Adrenal gland (tissue), 12 donors: Measurements from ENCODE around the gene ATP5IF1. TPM values are rescaled to one million over a fixed set of nuclear protein-coding genes. Genes with fewer than 3 reads are reported as not detected.

Experiments
- DNase-seq, 7 donors: peaks; one replicate each; pipeline ENCODE4 v3.0.0-alpha.2; 2019 to 2020
- H3K27ac ChIP-seq, 5 donors: fragments of 200-600 bp; sonication (generic) in 4 of 5; 1 replicate in 3 of 5; 2 replicates in 2 of 5; pipeline versions ENCODE4 v1.5.1 to v1.8.0; 2016 to 2020; ENCODE audit warnings: mild to moderate bottlenecking in 1 of 5
- H3K27me3 ChIP-seq: fragments of 200-600 bp; 2 replicates; pipeline ENCODE4 v1.8.0; 2021
- H3K36me3 ChIP-seq, 2 donors: fragments of 200-600 bp; replicated peaks in 1 of 2; 1 replicate in 1 of 2; 2 replicates in 1 of 2; pipeline versions ENCODE4 v1.5.1 to v1.8.0; 2018 to 2022
- H3K4me1 ChIP-seq, 2 donors: fragments of 200-600 bp; replicated peaks in 1 of 2; 1 replicate in 1 of 2; 2 replicates in 1 of 2; pipeline versions ENCODE4 v1.5.1 to v1.8.0; 2018 to 2021
- H3K4me3 ChIP-seq, 4 donors: fragments of 200-600 bp; sonication (generic) in 3 of 4; one replicate each; pipeline ENCODE4 v1.5.1; 2016 to 2018
- H3K9me3 ChIP-seq, 3 donors: fragments of 200-600 bp; sonication (generic) in 1 of 3; replicated peaks in 1 of 3; 1 replicate in 2 of 3; 2 replicates in 1 of 3; pipeline versions ENCODE4 v1.5.1 to v1.8.0; 2016 to 2021
- CTCF ChIP-seq, 6 experiments: fragments of 450-650 bp in 4 of 6; fragments of 200-600 bp in 2 of 6; sonication (generic) in 1 of 6; IDR thresholded peaks; 1 replicate in 5 of 6; 2 replicates in 1 of 6; pipeline versions ENCODE4 v1.5.1 to v1.8.0; 2016 to 2021; ENCODE audit warnings: antibody characterized with exemption in 6 of 6, mild to moderate bottlenecking in 2 of 6, moderate library complexity in 1 of 6
- POLR2A ChIP-seq, 2 donors: fragments of 450-650 bp; IDR thresholded peaks; one replicate each; pipeline ENCODE4 v1.6.1; 2017; ENCODE audit warnings: antibody characterized with exemption in 2 of 2, mild to moderate bottlenecking in 2 of 2, moderate library complexity in 1 of 2
- WGBS, 4 donors: extraction: QIAGEN DNeasy Blood & Tissue Kit in 2 of 4; methylation state at CpG; one replicate each; pipeline versions ENCODE4 v1.1.5 to v1.1.7; 2013 to 2017; 5-methylcytosine and 5-hydroxymethylcytosine counted together
- intact Hi-C, 2 donors: fragments of 100-400 bp; cut with DNase I; formaldehyde crosslinking; loops; one replicate each; pipeline versions ENCODE4 v1.14.1 to v1.15.0; 2022 to 2023
- polyA plus RNA-seq, 3 donors: library from polyadenylated mRNA; stranded (reverse); fragments of 200-250 nt in 2 of 3; fragments of 350-450 nt in 1 of 3; fragmentation: Illumina TruSeq in 1 of 3; extraction: RNeasy Lipid Tissue Mini Kit (QIAGEN cat#74804) in 1 of 3; gene quantifications; one replicate each; pipeline ENCODE4 v1.2.3, GENCODE V29; 2013 to 2014
- total RNA-seq, 9 donors: library from RNA; depleted of rRNA in 4 of 9; stranded (reverse); fragments of >200 nt in 4 of 9; fragments of 120-200 nt in 1 of 9; fragmentation: NEBNext Ultra II Directional in 1 of 9; extraction: Animal tissue kit (Norgen Biotek cat#: 25700) in 1 of 9; gene quantifications; one replicate each; pipeline versions ENCODE4 v1.1.0 to v1.2.4, GENCODE V29; 2013 to 2023
- donor health status: healthy with polysubstance abuse.
- donor health status: Bipolar disorder and iron deficiency.
- donor health status: DM: yes; HTN: yes; CAD: no.
- donor health status: DM: no; HTN: no; CAD: no.
- donor health status: DM: no; HTN: no; CAD: no.
- donor health status: DM: yes; HTN: yes; CAD: no.

The ATP5IF1 gene
- total and polyA plus RNA-seq, 12 donors = 111 to 967 (median 224) TPM

GRCh38 chr1:28205243-28205642, 30.7 kb upstream of the ATP5IF1 start:
- H3K4me1 ChIP-seq = no peaks in the 10 kb centered on the region
- intact Hi-C loops = loop anchor here in 1 of 2 donors (5.0 kb wide), 2 partner anchors 113 to 348 kb away; no protein-coding TSS in a partner anchor
- no peaks in the 10 kb centered on the region for H3K9me3 ChIP-seq
- no peak overlapping the region for H3K27ac ChIP-seq
- no peak overlapping the region for H3K4me3 ChIP-seq
- 79 to 94% (median 93%) methylated on average over 4 of the region's 4 CpGs for WGBS, 4 donors
- DNase-seq = no peak
- H3K36me3 ChIP-seq = peaks cover 0 to 65% of the 10 kb centered on the region in 2 donors
- H3K27me3 ChIP-seq = no peaks in the 10 kb centered on the region
- TF ChIP-seq POLR2A (IDR thresholded peaks at IDR 0.05) = no peak
- no peak for TF ChIP-seq CTCF (IDR thresholded peaks at IDR 0.05)

GRCh38 chr1:28208818-28209441, 27.0 kb upstream of the ATP5IF1 start:
- H3K36me3 ChIP-seq = peaks cover 0 to 41% of the 10 kb centered on the region in 2 donors
- intact Hi-C loops = loop anchor here in 1 of 2 donors (5.0 kb wide), 2 partner anchors 117 to 352 kb away; no protein-coding TSS in a partner anchor
- peak; percentile 32 to 65 (median 54) for TF ChIP-seq CTCF (IDR thresholded peaks at IDR 0.05)
- no peak for TF ChIP-seq POLR2A (IDR thresholded peaks at IDR 0.05)
- H3K27ac ChIP-seq = no peak overlapping the region
- H3K4me1 ChIP-seq = peaks cover 0 to 6% of the 10 kb centered on the region in 2 donors
- H3K27me3 ChIP-seq = no peaks in the 10 kb centered on the region
- no peak overlapping the region for H3K4me3 ChIP-seq
- H3K9me3 ChIP-seq = no peaks in the 10 kb centered on the region
- WGBS, 4 donors = 38 to 51% (median 47%) methylated on average over 4 of the region's 4 CpGs
- peak; percentile 35 to 78 (median 42) for DNase-seq

DNA sequence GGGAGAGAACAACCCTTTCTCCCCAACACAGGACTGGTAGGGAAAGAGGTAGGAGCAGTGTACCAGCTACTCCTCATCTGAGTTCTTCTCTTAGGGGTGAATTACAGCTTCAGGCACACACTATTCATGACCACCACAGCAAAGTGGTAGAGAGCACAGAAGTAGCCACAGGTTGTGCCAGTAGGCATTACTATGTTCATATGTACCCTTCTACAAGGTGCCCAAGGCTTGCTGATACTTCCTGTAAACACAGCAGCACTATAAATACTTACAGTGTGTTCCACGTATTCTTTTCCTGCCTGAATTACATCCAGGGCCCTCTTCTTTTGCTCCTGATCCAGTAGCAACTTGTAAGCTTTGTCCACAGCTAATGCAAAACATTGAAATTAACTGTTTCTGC, 26.2 kb upstream of the ATP5IF1 start:
- Histone ChIP-seq H3K4me1 (peaks cover 0 to 6% of the 10 kb centered on the region in 2 donors), H3K27me3 (no peaks in the 10 kb centered on the region), H3K9me3 (no peaks in the 10 kb centered on the region), H3K27ac (no peak overlapping the region), H3K4me3 (no peak overlapping the region), H3K36me3 (peaks cover 0 to 41% of the 10 kb centered on the region in 2 donors)
- no peak for DNase-seq
- TF ChIP-seq CTCF (IDR thresholded peaks at IDR 0.05) (no peak), POLR2A (IDR thresholded peaks at IDR 0.05) (no peak)
- intact Hi-C loops = loop anchor here in 1 of 2 donors (5.0 kb wide), 2 partner anchors 117 to 352 kb away; no protein-coding TSS in a partner anchor
- WGBS, 4 donors = 46 to 84% (median 75%) methylated on average over 1 of the region's 1 CpG

DNA sequence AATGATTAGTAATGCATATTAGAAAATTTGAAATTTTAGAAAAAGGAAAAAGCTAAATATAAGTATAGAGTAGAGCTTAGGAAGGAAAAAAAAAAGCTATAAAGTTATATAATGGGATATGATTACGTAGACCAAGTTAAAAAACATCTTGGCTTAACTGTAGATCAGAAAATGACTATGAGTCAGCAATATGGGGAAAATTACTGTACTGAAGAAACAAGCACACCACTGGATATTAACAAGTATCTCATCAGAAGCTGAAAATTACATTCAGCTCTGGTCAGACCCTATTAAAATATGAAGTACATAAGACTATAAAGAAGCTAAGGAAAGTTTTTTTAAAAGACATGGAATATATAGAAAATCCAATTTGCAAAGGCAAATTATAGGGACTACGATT, 22.6 kb upstream of the ATP5IF1 start:
- no peak overlapping the region for H3K27ac ChIP-seq
- peaks cover 0 to 6% of the 10 kb centered on the region in 2 donors for H3K4me1 ChIP-seq
- H3K27me3 ChIP-seq = no peaks in the 10 kb centered on the region
- peaks cover 0 to 25% of the 10 kb centered on the region in 2 donors for H3K36me3 ChIP-seq
- DNase-seq = no peak
- no peaks in the 10 kb centered on the region for H3K9me3 ChIP-seq
- intact Hi-C loops = no loop called here
- 41 to 91% (median 63%) methylated on average over 2 of the region's 2 CpGs for WGBS, 4 donors
- TF ChIP-seq CTCF (IDR thresholded peaks at IDR 0.05) = no peak
- TF ChIP-seq POLR2A (IDR thresholded peaks at IDR 0.05) = no peak
- H3K4me3 ChIP-seq = no peak overlapping the region
